Naive B cell (primary cell): ENCODE data around the gene SLC24A3. TPM values are rescaled to one million over a fixed set of nuclear protein-coding genes. Genes with fewer than 3 reads are reported as not detected.

Experiments
- ATAC-seq, 2 donors: fragments of 150-1000 bp; cut with Tn5 transposase; 2 replicates each; pipeline ENCODE4 v1.10.0; 2021; ENCODE audit warnings: low read depth in 2 of 2, mild to moderate bottlenecking in 2 of 2, moderate library complexity in 2 of 2
- DNase-seq: peaks from one replicate; pipeline ENCODE4 v3.0.0; 2022
- H3K27ac Mint-ChIP-seq, 6 donors: one replicate each; pipeline ENCODE4 v1.8.0; 2020 to 2022; ENCODE audit warnings: mild to moderate bottlenecking in 6 of 6, mixed read lengths in 6 of 6, moderate library complexity in 5 of 6, inconsistent platforms in 2 of 6
- H3K27me3 Mint-ChIP-seq, 3 donors: one replicate each; pipeline ENCODE4 v1.8.0; 2021 to 2022; ENCODE audit warnings: mixed read lengths in 3 of 3, mild to moderate bottlenecking in 1 of 3
- H3K36me3 Mint-ChIP-seq, 2 donors: one replicate each; pipeline ENCODE4 v1.8.0; 2020 to 2022; ENCODE audit warnings: mixed read lengths in 2 of 2, inconsistent platforms in 1 of 2, mild to moderate bottlenecking in 1 of 2
- H3K4me1 Mint-ChIP-seq, 3 donors: one replicate each; pipeline ENCODE4 v1.8.0; 2020 to 2022; ENCODE audit warnings: mixed read lengths in 3 of 3, inconsistent platforms in 1 of 3, mild to moderate bottlenecking in 1 of 3, moderate library complexity in 1 of 3
- H3K4me3 Mint-ChIP-seq, 8 donors: one replicate each; pipeline ENCODE4 v1.8.0; 2020 to 2022; ENCODE audit warnings: mild to moderate bottlenecking in 8 of 8, mixed read lengths in 8 of 8, moderate library complexity in 8 of 8, inconsistent platforms in 2 of 8
- H3K9me3 Mint-ChIP-seq, 7 donors: one replicate each; pipeline ENCODE4 v1.8.0; 2020 to 2022; ENCODE audit warnings: mixed read lengths in 7 of 7, mild to moderate bottlenecking in 5 of 7, inconsistent platforms in 2 of 7, moderate library complexity in 1 of 7
- polyA plus RNA-seq, 6 donors: library from polyadenylated mRNA; unstranded; fragments of 300-500 nt; fragmentation: Illumina TruSeq; gene quantifications; one replicate each; pipeline ENCODE4 v1.2.3, GENCODE V29; 2021; ENCODE audit warnings: low read depth in 6 of 6

The SLC24A3 gene
- polyA plus RNA-seq: under 1 TPM in 2 of 6 donors, not detected in 4; 0.09 to 0.13 TPM

DNA sequence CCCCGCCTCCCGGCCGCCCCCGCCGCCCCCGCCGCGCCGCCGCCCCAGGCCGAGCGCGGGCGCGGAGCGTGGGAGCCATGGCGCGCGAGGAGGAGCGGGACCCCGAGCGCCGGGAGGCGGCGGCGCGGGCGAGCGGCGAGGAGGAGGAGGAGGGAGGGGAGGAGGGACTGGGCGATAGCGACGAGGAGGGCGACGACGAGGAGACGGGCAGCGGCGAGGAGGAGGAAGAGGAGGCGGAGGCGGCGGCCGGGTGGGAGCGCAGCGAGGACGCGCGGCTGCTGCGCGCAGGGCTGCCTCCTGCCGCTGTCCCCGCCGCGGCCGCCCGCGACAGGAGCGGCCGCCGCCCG lies at the start of gene SLC24A3:
Gene SLC24A3 (plus strand): TSS at position 174 of the 347 bp plus-strand sequence.
- no peak for DNase-seq

DNA sequence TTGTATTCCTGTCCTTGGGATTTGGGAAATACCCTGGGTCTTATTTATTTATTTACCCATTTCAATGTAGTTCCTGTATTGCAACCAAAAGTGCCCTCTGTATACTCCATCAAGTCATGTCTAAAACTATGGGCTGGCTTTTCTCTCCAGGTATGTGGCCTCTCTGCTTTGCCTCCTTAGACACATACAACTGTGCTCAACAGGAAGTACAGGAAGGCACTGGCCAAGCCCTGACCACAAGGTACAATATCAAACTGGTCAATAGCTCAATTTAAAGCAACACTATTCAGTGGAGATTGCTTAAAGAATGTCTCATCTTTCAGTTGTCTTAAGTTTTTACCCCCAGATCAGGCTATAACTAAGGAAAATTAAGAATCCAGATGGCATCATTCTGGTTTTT lies 42.3 kb upstream of the SLC24A3 start:
- H3K27ac Mint-ChIP-seq: no peak overlapping the region
- no peak overlapping the region for H3K4me3 Mint-ChIP-seq
- H3K9me3 Mint-ChIP-seq: peaks cover 6 to 18% (median 9%) of the 10 kb centered on the region in 7 donors
- H3K4me1 Mint-ChIP-seq: no peaks in the 10 kb centered on the region
- peaks cover 0 to 8% of the 10 kb centered on the region in 2 donors for H3K36me3 Mint-ChIP-seq
- H3K27me3 Mint-ChIP-seq: peaks cover 4 to 22% (median 22%) of the 10 kb centered on the region in 3 donors
- ATAC-seq: no peak
- DNase-seq: no peak

More for the DNA sequence above, at the start of gene SLC24A3:
- Mint-ChIP-seq H3K36me3 (no peaks in the 10 kb centered on the region), H3K9me3 (peaks cover 0 to 6% (median 0%) of the 10 kb centered on the region in 7 donors), H3K4me1 (peaks cover 0 to 10% (median 4%) of the 10 kb centered on the region in 3 donors), H3K27me3 (peaks cover 53 to 58% (median 58%) of the 10 kb centered on the region in 3 donors), H3K27ac (no peak within 1 kb of the TSS), H3K4me3 (peak within 1 kb of the TSS in 5 of 8 donors; percentile 29 to 59 (median 32))
- no peak for ATAC-seq

DNA sequence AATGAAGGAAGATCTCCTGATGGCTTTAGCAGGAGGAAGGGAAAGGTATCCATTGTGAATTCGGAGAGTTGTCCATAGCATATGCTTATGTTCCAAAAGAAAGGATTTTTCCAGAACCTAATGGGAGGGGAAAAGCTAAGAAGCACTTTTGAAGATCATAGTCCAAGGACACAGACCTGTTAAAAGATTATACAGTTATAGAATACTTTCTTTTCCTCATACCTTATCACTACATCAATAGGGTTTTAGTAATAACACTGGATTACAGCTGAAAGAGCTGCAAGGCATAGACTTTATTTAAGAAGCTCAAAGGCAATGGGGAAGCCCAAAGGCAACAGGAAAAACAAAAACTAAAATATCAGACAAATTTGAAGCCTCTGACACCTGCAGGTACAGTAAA lies 39.8 kb upstream of the SLC24A3 start:
- Mint-ChIP-seq H3K4me1 (no peaks in the 10 kb centered on the region), H3K9me3 (peaks cover 3 to 14% (median 6%) of the 10 kb centered on the region in 7 donors), H3K27ac (no peak overlapping the region), H3K4me3 (no peak overlapping the region), H3K36me3 (peaks cover 0 to 5% of the 10 kb centered on the region in 2 donors), H3K27me3 (peaks cover 10 to 22% (median 15%) of the 10 kb centered on the region in 3 donors)
- DNase-seq: no peak
- no peak for ATAC-seq

DNA sequence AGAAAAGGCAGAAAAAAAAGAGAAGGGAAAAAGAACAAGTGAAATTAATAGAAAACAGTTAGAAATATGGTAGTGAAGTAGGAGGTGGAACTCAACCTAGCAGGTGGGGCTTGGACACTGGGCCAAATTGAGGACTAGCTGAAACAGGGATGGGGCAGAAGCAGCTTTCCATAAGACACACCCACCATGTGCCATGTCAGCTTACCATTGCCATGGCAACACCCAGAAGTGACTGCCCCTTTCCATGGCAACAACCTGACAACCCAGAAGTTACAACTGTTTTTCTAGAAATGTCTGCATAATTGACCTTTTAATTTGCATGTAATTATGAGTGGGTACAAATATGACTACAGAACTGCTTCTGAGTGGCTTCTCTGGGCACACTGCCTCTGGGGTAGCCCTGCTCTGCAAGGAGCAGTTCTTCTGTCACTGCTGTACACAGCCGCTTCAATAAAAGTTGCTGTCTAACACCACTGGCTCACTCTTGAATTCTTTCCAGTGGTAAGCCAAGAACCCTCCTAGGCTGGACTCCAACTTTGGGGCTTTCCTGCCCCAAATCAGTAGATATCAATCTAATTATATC lies 35.9 kb upstream of the SLC24A3 start:
- no peaks in the 10 kb centered on the region for H3K9me3 Mint-ChIP-seq

DNA sequence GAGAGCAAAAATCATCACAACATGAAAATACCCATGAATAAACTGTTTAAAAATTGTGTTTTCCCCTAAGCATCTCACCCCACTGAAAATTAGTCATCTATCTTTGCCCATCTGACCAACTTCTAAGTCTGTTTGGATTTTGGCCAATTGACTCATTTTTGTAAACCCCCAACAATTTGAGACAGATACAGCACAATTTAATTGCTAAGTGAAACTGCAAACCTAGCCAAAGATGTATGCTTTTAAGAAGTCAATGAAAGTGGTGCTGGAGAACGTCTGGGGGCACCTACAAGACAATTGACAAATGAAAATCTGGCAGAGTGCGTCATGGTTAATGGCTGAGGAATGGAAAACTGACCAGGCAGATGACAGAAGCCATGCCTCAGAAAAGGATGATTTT lies 30.9 kb upstream of the SLC24A3 start:
- H3K4me3 Mint-ChIP-seq: no peak overlapping the region
- no peaks in the 10 kb centered on the region for H3K36me3 Mint-ChIP-seq
- H3K27ac Mint-ChIP-seq: no peak overlapping the region
- no peak for ATAC-seq
- no peak for DNase-seq
- peaks cover 0 to 4% (median 0%) of the 10 kb centered on the region in 3 donors for H3K27me3 Mint-ChIP-seq
- no peaks in the 10 kb centered on the region for H3K4me1 Mint-ChIP-seq
- H3K9me3 Mint-ChIP-seq: peaks cover 0 to 8% (median 3%) of the 10 kb centered on the region in 7 donors

More for the DNA sequence above, 35.9 kb upstream of the SLC24A3 start:
- H3K4me1 Mint-ChIP-seq: no peaks in the 10 kb centered on the region
- peak overlapping the region in 1 of 6 donors; percentile 19 for H3K27ac Mint-ChIP-seq
- ATAC-seq (no peak), DNase-seq (no peak)
- peaks cover 0 to 11% (median 10%) of the 10 kb centered on the region in 3 donors for H3K27me3 Mint-ChIP-seq
- H3K4me3 Mint-ChIP-seq: no peak overlapping the region
- no peaks in the 10 kb centered on the region for H3K36me3 Mint-ChIP-seq

DNA sequence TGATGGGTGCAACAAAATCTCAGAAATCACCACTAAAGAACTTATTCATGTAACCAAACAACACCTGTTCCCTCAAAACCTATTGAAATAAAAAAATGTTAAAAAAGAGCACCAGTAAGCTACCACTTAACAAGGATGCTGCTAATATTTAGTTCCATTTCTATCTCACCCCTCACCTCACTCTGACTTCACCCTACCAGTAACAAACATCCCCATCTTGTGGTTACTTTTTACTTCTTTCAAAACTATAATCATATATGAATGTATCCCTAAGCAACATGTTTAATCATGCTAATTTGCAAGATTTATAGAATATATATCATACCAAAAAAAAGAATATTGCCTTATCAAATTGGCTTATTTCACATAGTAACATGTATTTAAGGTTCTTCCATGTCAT lies 27.4 kb upstream of the SLC24A3 start:
- peaks cover 0 to 5% (median 4%) of the 10 kb centered on the region in 3 donors for H3K27me3 Mint-ChIP-seq
- no peak overlapping the region for H3K27ac Mint-ChIP-seq
- H3K9me3 Mint-ChIP-seq: peaks cover 4 to 18% (median 10%) of the 10 kb centered on the region in 7 donors
- no peak for DNase-seq
- H3K36me3 Mint-ChIP-seq: no peaks in the 10 kb centered on the region
- no peak for ATAC-seq
- H3K4me3 Mint-ChIP-seq: no peak overlapping the region
- H3K4me1 Mint-ChIP-seq: no peaks in the 10 kb centered on the region

DNA sequence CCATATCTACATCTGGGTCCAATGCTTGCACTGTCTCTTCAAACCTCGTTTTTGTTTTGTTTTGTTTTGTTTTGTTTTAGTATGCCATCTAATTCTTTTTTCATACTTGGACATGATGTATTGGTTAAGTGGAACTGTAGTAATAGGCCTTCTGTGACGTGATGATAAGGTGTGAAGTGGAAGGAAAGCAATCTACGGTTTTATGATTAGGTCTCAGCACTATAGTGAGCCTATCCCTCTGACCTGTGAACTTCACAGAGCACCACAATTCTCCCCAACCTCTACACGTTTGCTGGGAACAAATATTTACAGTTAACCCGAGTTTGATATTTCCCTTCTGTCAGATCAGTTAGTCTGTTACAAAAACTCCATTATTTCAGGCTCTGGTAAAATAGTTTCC lies 19.1 kb upstream of the SLC24A3 start:
- Mint-ChIP-seq H3K27ac (no peak overlapping the region), H3K4me3 (no peak overlapping the region), H3K9me3 (peaks cover 4 to 8% (median 6%) of the 10 kb centered on the region in 7 donors), H3K4me1 (no peaks in the 10 kb centered on the region), H3K36me3 (no peaks in the 10 kb centered on the region), H3K27me3 (peaks cover 0 to 24% (median 18%) of the 10 kb centered on the region in 3 donors)
- ATAC-seq: no peak
- no peak for DNase-seq

DNA sequence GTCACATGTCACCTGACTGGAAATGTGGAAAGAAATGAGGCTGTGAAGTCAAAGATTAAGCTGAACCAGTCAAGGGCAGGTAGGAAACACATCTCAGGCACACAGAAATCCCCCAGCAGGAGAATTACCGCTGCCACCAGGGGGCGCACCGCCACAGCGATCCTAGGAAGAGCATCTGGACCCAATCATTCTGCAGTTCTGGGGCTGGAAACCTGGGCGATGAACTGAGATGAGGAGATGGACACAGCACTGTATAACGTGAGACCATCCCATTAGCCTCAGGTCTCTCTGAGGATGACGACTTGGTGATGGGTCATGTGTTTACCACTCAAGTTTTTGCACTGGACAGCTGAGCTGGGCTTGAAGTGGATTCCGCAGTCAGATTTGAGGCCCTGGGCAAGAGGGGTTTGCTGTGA lies 6.5 kb upstream of the SLC24A3 start:
- Mint-ChIP-seq H3K36me3 (no peaks in the 10 kb centered on the region), H3K9me3 (peaks cover 0 to 2% (median 0%) of the 10 kb centered on the region in 7 donors), H3K4me3 (no peak overlapping the region), H3K27me3 (peaks cover 38 to 62% (median 53%) of the 10 kb centered on the region in 3 donors), H3K27ac (no peak overlapping the region), H3K4me1 (no peaks in the 10 kb centered on the region)
- ATAC-seq: peak in 1 of 2 donors; percentile 33
- peak; percentile 33 for DNase-seq

DNA sequence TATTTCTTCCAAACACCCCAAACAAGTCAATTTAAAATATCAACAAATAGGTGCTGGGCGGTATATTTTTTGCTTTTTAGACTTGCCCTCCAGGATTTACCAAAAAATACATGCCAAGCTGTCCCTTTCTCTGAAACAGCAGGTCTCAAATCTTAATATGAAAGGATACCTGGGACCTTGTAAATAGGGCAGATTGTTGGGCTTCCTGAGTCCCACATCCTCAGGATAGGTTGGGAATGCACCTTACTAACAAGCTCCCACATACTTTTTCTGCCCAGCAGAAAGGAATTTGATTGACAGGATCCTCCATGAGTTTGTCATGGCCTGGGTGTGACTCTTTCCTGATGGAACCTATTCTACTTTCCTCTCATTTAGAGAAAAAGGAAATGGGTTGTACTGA lies 4.9 kb upstream of the SLC24A3 start:
- Mint-ChIP-seq H3K27me3 (peaks cover 44 to 57% (median 56%) of the 10 kb centered on the region in 3 donors), H3K4me1 (peaks cover 0 to 6% (median 4%) of the 10 kb centered on the region in 3 donors), H3K27ac (no peak overlapping the region), H3K9me3 (peaks cover 0 to 2% (median 0%) of the 10 kb centered on the region in 7 donors), H3K36me3 (no peaks in the 10 kb centered on the region), H3K4me3 (no peak overlapping the region)
- no peak for ATAC-seq
- no peak for DNase-seq

DNA sequence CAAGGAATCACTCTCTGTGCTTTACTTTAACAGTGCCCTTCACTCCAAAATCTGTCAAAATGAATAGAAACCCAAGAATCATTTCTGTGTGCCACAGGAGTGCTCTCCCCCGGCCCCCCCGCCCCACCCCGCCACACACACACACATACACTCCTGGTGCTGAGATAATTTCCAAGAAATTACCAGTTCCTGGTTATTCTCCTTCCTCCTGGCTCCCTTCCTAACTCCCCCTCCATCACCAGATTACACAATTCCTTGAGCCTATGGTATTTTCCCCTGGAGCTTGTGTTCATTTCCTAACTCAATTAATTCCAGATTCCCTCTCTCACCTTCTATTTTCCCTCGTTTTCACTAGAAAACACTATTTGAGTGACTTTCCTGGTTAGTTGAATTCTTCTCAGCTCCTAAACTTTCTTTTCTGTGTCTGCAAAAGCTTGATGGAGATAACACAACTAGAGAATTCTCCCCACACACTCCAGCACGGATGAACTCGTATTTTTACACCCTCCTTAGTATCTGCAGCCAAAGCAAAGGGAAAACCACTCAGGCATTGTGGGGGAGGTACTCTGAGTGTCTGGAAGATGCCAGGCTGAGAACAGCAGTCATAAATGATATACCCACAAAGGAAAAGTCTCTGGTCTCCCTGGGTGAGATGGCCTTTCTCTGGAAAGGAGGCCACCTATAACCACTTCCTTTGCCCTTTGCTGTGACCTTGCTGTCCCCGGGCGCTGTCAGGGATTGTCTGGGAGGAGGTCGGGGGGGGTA lies 1.9 kb upstream of the SLC24A3 start:
- ATAC-seq: no peak
- Mint-ChIP-seq H3K4me3 (no peak overlapping the region), H3K4me1 (peaks cover 0 to 10% (median 4%) of the 10 kb centered on the region in 3 donors), H3K27me3 (peaks cover 51 to 60% (median 51%) of the 10 kb centered on the region in 3 donors), H3K9me3 (peaks cover 0 to 6% (median 0%) of the 10 kb centered on the region in 7 donors), H3K36me3 (no peaks in the 10 kb centered on the region), H3K27ac (no peak overlapping the region)
- DNase-seq: no peak

DNA sequence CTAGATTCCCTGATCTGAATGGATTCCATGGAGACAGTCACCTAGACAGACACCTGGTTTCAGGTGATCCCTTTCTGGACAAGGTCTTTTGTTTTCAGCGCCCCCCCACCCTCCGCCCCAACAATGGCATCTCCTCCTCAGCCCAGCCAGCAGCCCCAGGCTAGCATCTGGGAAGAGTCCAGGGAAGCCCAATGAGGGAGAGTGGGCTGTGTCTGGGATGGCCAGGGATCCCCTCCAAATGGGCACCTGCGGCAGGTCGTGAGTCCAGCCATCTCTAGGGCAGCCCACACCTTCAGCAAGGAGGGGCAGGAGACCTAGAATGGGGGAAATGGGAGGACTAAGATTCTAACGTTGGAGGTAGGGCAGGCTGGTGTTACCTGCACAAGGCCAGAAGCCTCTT lies 1.2 kb upstream of the SLC24A3 start:
- Mint-ChIP-seq H3K27me3 (peaks cover 44 to 56% (median 52%) of the 10 kb centered on the region in 3 donors), H3K27ac (no peak overlapping the region), H3K4me1 (peaks cover 0 to 10% (median 4%) of the 10 kb centered on the region in 3 donors), H3K9me3 (peaks cover 0 to 6% (median 0%) of the 10 kb centered on the region in 7 donors), H3K36me3 (no peaks in the 10 kb centered on the region), H3K4me3 (peak overlapping the region in 4 of 8 donors; percentile 29 to 62 (median 53))
- DNase-seq (no peak), ATAC-seq (no peak)

DNA sequence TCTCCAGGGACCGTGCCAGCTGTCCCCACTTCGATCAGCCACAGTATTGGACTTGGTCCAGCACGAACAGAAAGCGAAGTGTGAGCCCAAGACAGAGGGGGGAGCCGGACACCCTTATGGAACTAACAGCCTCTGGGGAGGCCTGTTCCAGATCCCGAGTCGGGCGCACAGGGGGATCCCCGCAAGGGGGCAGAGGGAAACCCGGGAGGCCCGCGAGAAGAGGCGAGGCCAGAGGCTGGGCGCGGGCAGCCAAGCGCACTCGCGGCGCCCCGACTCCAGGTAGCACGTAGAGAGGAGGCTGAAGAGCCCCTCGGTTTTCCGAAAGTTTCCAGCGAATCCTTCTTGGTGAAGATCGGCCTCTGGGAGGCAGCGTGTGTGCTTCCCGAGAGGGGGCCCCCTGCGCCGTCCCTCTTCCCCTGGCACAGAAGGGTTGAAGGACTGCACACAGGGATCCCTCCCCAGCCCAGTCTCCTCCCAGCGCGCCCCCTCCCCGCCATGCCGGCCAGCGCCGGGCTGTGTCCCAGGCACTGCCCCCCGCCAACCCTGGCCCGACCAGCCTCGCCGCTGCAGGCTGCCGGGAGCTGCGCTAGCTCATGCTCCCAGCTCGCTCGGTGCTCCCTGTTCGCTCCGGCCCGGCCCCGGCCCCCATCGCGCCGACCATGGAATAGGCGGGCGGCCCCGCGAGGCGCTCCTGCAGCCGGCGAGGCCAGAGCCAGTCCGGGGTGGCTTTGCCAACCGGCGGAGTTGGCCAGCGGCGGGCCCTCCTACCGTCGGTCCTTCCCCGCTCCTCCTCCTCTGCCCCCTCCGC lies 577 bp upstream of the SLC24A3 start:
- peak overlapping the region in 5 of 8 donors; percentile 20 to 59 (median 29) for H3K4me3 Mint-ChIP-seq
- H3K27ac Mint-ChIP-seq: no peak overlapping the region
- peaks cover 0 to 6% (median 0%) of the 10 kb centered on the region in 7 donors for H3K9me3 Mint-ChIP-seq
- H3K27me3 Mint-ChIP-seq: peaks cover 47 to 58% (median 55%) of the 10 kb centered on the region in 3 donors
- no peak for ATAC-seq
- H3K36me3 Mint-ChIP-seq: no peaks in the 10 kb centered on the region
- no peak for DNase-seq
- H3K4me1 Mint-ChIP-seq: peaks cover 0 to 10% (median 4%) of the 10 kb centered on the region in 3 donors
